WTC11 (cell line): ENCODE results near the gene ZNF525. TPM values are rescaled to one million over a fixed set of nuclear protein-coding genes. Genes with fewer than 3 reads are reported as not detected.
"Not testable (repeated sequence)": the region's sequence is repeated elsewhere in the genome, so short reads cannot be mapped to it uniquely, and the experiment has no call there.

Experiments
- ATAC-seq: fragments of 200-7000 bp; cut with Tn5 transposase; 2 replicates; pipeline ENCODE4 v1.10.0; 2021; ENCODE audit warnings: mild to moderate bottlenecking, moderate library complexity
- CTCF ChIA-PET: fragments of 300-600 bp; sonication (Branson Sonifier 250); formaldehyde crosslinking; loops from one replicate; lab custom pipeline; 2021; ENCODE audit warnings: antibody characterized with exemption; lab: Charles Lee
- POLR2A ChIA-PET: fragments of 350-600 bp; sonication (Branson Sonifier 250); formaldehyde crosslinking; loops from one replicate; lab custom pipeline; 2021; ENCODE audit warnings: antibody characterized with exemption; lab: Charles Lee
- DNase-seq: peaks from one replicate; pipeline ENCODE4 v3.0.0; 2021; ENCODE audit warnings: low spot score
- H3K27ac Mint-ChIP-seq: 2 replicates; pipeline ENCODE4 v1.8.0; 2021; ENCODE audit warnings: mixed read lengths
- H3K27me3 Mint-ChIP-seq: 2 replicates; pipeline ENCODE4 v1.8.0; 2021; ENCODE audit warnings: low read depth, mild to moderate bottlenecking, moderate library complexity, mixed read lengths
- H3K36me3 Mint-ChIP-seq: 2 replicates; pipeline ENCODE4 v1.8.0; 2021; ENCODE audit warnings: mixed read lengths
- H3K4me1 Mint-ChIP-seq: 2 replicates; pipeline ENCODE4 v1.8.0; 2022; ENCODE audit warnings: mixed read lengths
- H3K4me3 Mint-ChIP-seq: 2 replicates; pipeline ENCODE4 v1.8.0; 2021; ENCODE audit warnings: mild to moderate bottlenecking, moderate library complexity, mixed read lengths
- H3K9me3 Mint-ChIP-seq: 2 replicates; pipeline ENCODE4 v1.8.0; 2021; ENCODE audit warnings: mixed read lengths
- CREB1 ChIP-seq: sonication (generic); formaldehyde crosslinking; IDR thresholded peaks from 2 replicates; pipeline ENCODE4 v1.8.0; 2023; ENCODE audit warnings: mild to moderate bottlenecking, missing genetic modification reagents
- CTCF ChIP-seq: fragments of 200-600 bp; IDR thresholded peaks from 2 replicates; pipeline ENCODE4 v1.8.0; 2022; ENCODE audit warnings: antibody characterized with exemption
- KAT7 ChIP-seq: sonication (generic); formaldehyde crosslinking; IDR thresholded peaks from 2 replicates; pipeline ENCODE4 v1.8.1; 2023; ENCODE audit warnings: missing genetic modification reagents, mild to moderate bottlenecking, borderline replicate concordance
- NR3C1 ChIP-seq: sonication (generic); formaldehyde crosslinking; conservative IDR thresholded peaks from 2 replicates; pipeline ENCODE4 v1.8.1; 2023; ENCODE audit warnings: low read depth, mild to moderate bottlenecking, missing genetic modification reagents
- OVOL2 ChIP-seq: fragments of 250-450 bp; sonication (Bioruptor Pico); IDR thresholded peaks from 2 replicates; pipeline ENCODE4 v1.9.0; 2021; ENCODE audit warnings: mild to moderate bottlenecking, borderline replicate concordance
- USF1 ChIP-seq: sonication (generic); formaldehyde crosslinking; IDR thresholded peaks from 2 replicates; pipeline ENCODE4 v1.8.0; 2022; ENCODE audit warnings: mild to moderate bottlenecking, missing genetic modification reagents
- ZNF121 ChIP-seq: sonication (generic); formaldehyde crosslinking; IDR thresholded peaks from 2 replicates; pipeline ENCODE4 v1.8.0; 2023; ENCODE audit warnings: missing genetic modification reagents
- ZNF263 ChIP-seq: sonication (generic); formaldehyde crosslinking; IDR thresholded peaks from 2 replicates; pipeline ENCODE4 v1.8.1; 2022; ENCODE audit warnings: low read depth, mild to moderate bottlenecking, moderate library complexity, missing genetic modification reagents
- total RNA-seq: library from RNA; stranded (reverse); gene quantifications from 3 replicates; pipeline ENCODE4 v1.2.3, GENCODE V29; 2021
- TF ChIP-seq, protein P1 (sequence below): sonication (generic); formaldehyde crosslinking; IDR thresholded peaks from 2 replicates; pipeline ENCODE4 v1.8.0; 2022; ENCODE audit warnings: missing genetic modification reagents
- TF ChIP-seq, protein P2 (sequence below): sonication (generic); formaldehyde crosslinking; IDR thresholded peaks from 2 replicates; pipeline ENCODE4 v1.8.1; 2023; ENCODE audit warnings: mild to moderate bottlenecking, missing genetic modification reagents

The ZNF525 gene
- total RNA-seq, 1 experiment from 2014 or later: 59.7 TPM

DNA sequence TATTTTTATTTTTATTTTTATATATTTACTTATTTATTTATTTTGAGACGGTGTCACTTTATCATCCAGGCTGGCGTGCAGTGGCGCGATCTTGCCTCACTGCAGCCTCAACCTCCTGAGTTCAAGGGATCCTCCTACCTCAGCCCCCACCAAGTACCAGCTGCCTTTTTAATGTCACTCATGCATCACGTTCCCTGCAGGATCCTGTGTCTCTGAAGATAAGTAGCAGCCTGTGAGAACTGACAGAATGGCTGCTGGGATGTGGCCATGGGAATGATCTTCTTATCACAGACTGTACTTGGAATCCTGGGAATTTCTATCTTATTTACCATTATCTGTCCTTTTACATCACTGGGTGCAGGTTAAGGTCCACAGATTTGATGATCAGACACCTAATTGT is 57.0 kb downstream of the ZNF525 start (continued):
- no peak for TF ChIP-seq NR3C1

- peak overlapping the region; percentile 29; the same call in 1 of the 2 replicates for H3K4me3 Mint-ChIP-seq
- CTCF ChIA-PET: interaction anchor here (0.6 to 3.8 kb wide), 10 partner anchors 28 to 323 kb away, joined by 3 to 44 read pairs (median 16); partner anchors contain the start of genes ZNF765 and ZNF845
- POLR2A ChIA-PET, H3K27ac Mint-ChIP-seq, H3K36me3 Mint-ChIP-seq, DNase-seq, H3K27me3 Mint-ChIP-seq, H3K9me3 Mint-ChIP-seq: not testable (repeated sequence)
- ATAC-seq: peak; percentile 84
- H3K4me1 Mint-ChIP-seq: peaks cover 23% of the 10 kb centered on the region
Measured at GRCh38 chr19:53423074-53423473, 57.6 kb downstream of the ZNF525 start.

- POLR2A ChIA-PET, H3K27me3 Mint-ChIP-seq, H3K9me3 Mint-ChIP-seq, H3K27ac Mint-ChIP-seq, H3K36me3 Mint-ChIP-seq: not testable (repeated sequence)
- Mint-ChIP-seq H3K4me1 (peaks cover 23% of the 10 kb centered on the region), H3K4me3 (peak overlapping the region; percentile 38)
- DNase-seq (peak; percentile 36), ATAC-seq (peak; percentile 58)
- CTCF ChIA-PET: interaction anchor here (0.6 to 3.8 kb wide), 12 partner anchors 9 to 323 kb away, joined by 3 to 44 read pairs (median 9); partner anchors contain the start of genes ZNF765 and ZNF845
- TF ChIP-seq, protein P1, sequence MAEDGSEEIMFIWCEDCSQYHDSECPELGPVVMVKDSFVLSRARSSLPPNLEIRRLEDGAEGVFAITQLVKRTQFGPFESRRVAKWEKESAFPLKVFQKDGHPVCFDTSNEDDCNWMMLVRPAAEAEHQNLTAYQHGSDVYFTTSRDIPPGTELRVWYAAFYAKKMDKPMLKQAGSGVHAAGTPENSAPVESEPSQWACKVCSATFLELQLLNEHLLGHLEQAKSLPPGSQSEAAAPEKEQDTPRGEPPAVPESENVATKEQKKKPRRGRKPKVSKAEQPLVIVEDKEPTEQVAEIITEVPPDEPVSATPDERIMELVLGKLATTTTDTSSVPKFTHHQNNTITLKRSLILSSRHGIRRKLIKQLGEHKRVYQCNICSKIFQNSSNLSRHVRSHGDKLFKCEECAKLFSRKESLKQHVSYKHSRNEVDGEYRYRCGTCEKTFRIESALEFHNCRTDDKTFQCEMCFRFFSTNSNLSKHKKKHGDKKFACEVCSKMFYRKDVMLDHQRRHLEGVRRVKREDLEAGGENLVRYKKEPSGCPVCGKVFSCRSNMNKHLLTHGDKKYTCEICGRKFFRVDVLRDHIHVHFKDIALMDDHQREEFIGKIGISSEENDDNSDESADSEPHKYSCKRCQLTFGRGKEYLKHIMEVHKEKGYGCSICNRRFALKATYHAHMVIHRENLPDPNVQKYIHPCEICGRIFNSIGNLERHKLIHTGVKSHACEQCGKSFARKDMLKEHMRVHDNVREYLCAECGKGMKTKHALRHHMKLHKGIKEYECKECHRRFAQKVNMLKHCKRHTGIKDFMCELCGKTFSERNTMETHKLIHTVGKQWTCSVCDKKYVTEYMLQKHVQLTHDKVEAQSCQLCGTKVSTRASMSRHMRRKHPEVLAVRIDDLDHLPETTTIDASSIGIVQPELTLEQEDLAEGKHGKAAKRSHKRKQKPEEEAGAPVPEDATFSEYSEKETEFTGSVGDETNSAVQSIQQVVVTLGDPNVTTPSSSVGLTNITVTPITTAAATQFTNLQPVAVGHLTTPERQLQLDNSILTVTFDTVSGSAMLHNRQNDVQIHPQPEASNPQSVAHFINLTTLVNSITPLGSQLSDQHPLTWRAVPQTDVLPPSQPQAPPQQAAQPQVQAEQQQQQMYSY (CRISPR knock-in tag): peak; percentile 73
Measured at GRCh38 chr19:53423680-53424079, 58.2 kb downstream of the ZNF525 start.

GRCh38 chr19:53424968-53425597 is 59.6 kb downstream of the ZNF525 start:
- Mint-ChIP-seq H3K4me1 (peaks cover 23% of the 10 kb centered on the region), H3K27ac (peak overlapping the region; percentile 72), H3K9me3 (no peaks in the 10 kb centered on the region), H3K27me3 (no peaks in the 10 kb centered on the region), H3K36me3 (peaks cover 3% of the 10 kb centered on the region; the same call in 1 of the 2 replicates), H3K4me3 (no peak overlapping the region)
- POLR2A ChIA-PET: interaction anchor here (1.0 to 1.2 kb wide), 2 partner anchors 95 to 170 kb away, joined by 3 to 6 read pairs; no protein-coding TSS in a partner anchor
- peak; percentile 81 for TF ChIP-seq CTCF
- TF ChIP-seq KAT7: no peak
- TF ChIP-seq OVOL2 (CRISPR knock-in tag): no peak
- no peak for TF ChIP-seq ZNF263 (CRISPR knock-in tag)
- TF ChIP-seq ZNF121 (CRISPR knock-in tag): 0 out of 2 replicates have a peak, but pooled peaks have one; percentile 17
- TF ChIP-seq CREB1 (CRISPR knock-in tag): no peak
- TF ChIP-seq, protein P2, sequence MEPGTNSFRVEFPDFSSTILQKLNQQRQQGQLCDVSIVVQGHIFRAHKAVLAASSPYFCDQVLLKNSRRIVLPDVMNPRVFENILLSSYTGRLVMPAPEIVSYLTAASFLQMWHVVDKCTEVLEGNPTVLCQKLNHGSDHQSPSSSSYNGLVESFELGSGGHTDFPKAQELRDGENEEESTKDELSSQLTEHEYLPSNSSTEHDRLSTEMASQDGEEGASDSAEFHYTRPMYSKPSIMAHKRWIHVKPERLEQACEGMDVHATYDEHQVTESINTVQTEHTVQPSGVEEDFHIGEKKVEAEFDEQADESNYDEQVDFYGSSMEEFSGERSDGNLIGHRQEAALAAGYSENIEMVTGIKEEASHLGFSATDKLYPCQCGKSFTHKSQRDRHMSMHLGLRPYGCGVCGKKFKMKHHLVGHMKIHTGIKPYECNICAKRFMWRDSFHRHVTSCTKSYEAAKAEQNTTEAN (CRISPR knock-in tag): no peak
- TF ChIP-seq, protein P1 (CRISPR knock-in tag): peak; percentile 69
- no peak for TF ChIP-seq USF1 (CRISPR knock-in tag)
- CTCF ChIA-PET: interaction anchor here (0.5 to 3.8 kb wide), 51 partner anchors 8 to 474 kb away, joined by 3 to 44 read pairs (median 4); partner anchors contain the start of genes ZNF765 and ZNF845
- peak; percentile 82 for ATAC-seq
- peak; percentile 85 for DNase-seq
